Karpas-422 (cell line): ENCODE results near the gene TOPBP1. TPM values are rescaled to one million over a fixed set of nuclear protein-coding genes. Genes with fewer than 3 reads are reported as not detected.
A peak's percentile ranks its signal among the peaks of the same experiment; 100 is the strongest.
"Not testable (repeated sequence)": the region's sequence is repeated elsewhere in the genome, so short reads cannot be mapped to it uniquely, and the experiment has no call there.

Experiments
- DNase-seq: peaks from one replicate; pipeline ENCODE4 v3.0.0-alpha.2; 2015
- H2AFZ ChIP-seq: fragments of 200-600 bp; sonication (generic); 2 replicates; pipeline ENCODE4 v1.6.1; 2014; ENCODE audit warnings: antibody characterized with exemption, low read length, mixed read lengths
- H3K27ac ChIP-seq: fragments of 200-600 bp; sonication (generic); 2 replicates; pipeline ENCODE4 v1.5.1; 2014; ENCODE audit warnings: mild to moderate bottlenecking, low read length, moderate library complexity
- H3K27me3 ChIP-seq: fragments of 200-600 bp; sonication (generic); 2 replicates; pipeline ENCODE4 v1.6.1; 2014; ENCODE audit warnings: low read length, mixed read lengths
- H3K36me3 ChIP-seq: fragments of 200-600 bp; sonication (generic); 2 replicates; pipeline ENCODE4 v1.6.1; 2014; ENCODE audit warnings: low read length, mixed read lengths; ENCODE audit not compliant: insufficient read depth
- H3K4me1 ChIP-seq: fragments of 200-600 bp; sonication (generic); 2 replicates; pipeline ENCODE4 v1.6.1; 2014; ENCODE audit warnings: mild to moderate bottlenecking, low read length, mixed read lengths
- H3K4me2 ChIP-seq: fragments of 200-600 bp; sonication (generic); 2 replicates; pipeline ENCODE4 v1.6.1; 2014; ENCODE audit warnings: low read length, low read depth, mild to moderate bottlenecking; ENCODE audit not compliant: poor library complexity, severe bottlenecking
- H3K4me3 ChIP-seq: fragments of 200-600 bp; sonication (generic); 2 replicates; pipeline ENCODE4 v1.5.1; 2014; ENCODE audit warnings: mild to moderate bottlenecking, antibody characterized with exemption, low read length, mixed read lengths
- H3K79me2 ChIP-seq: fragments of 200-600 bp; sonication (generic); 2 replicates; pipeline ENCODE4 v1.6.1; 2014; ENCODE audit warnings: mild to moderate bottlenecking, low read length, mixed read lengths
- H3K9ac ChIP-seq: fragments of 200-600 bp; sonication (generic); 2 replicates; pipeline ENCODE4 v1.6.0; 2014; ENCODE audit warnings: low read length
- H3K9me2 ChIP-seq: fragments of 200-600 bp; sonication (generic), shearing (Covaris generic); replicated peaks from 2 replicates; pipeline ENCODE4 v1.6.0; 2014; ENCODE audit warnings: mild to moderate bottlenecking, low read length, moderate library complexity; ENCODE audit not compliant: insufficient read depth
- H3K9me3 ChIP-seq: fragments of 300-700, 200-600 bp; sonication (generic); 2 replicates; pipeline ENCODE4 v1.6.1; 2014; ENCODE audit warnings: low read length, mixed read lengths
- H4K20me1 ChIP-seq: fragments of 200-600 bp; sonication (generic); 2 replicates; pipeline ENCODE4 v1.6.1; 2014; ENCODE audit warnings: mild to moderate bottlenecking, antibody characterized with exemption, low read length, low read depth; ENCODE audit not compliant: insufficient read depth
- small RNA-seq: library from RNA; depleted of rRNA; stranded (forward); fragments of <200 nt; gene quantifications from one replicate; pipeline ENCODE3, GENCODE V24; 2014
- total RNA-seq: library from RNA; depleted of rRNA; stranded (reverse); fragments of >200 nt; shearing (Covaris generic); gene quantifications from 2 replicates; pipeline ENCODE4 v1.2.3, GENCODE V29; 2014; ENCODE audit warnings: low replicate concordance; rRNA removed

Gene TOPBP1
- total RNA-seq, 1 experiment from 2014 or later, result 170 TPM

- Histone ChIP-seq H2AFZ (no peak overlapping the region), H4K20me1 (no peaks in the 10 kb centered on the region), H3K4me2 (no peak overlapping the region), H3K79me2 (no peaks in the 10 kb centered on the region), H3K4me3 (no peak overlapping the region), H3K4me1 (peaks cover 32% of the 10 kb centered on the region), H3K9me3 (no peaks in the 10 kb centered on the region), H3K9ac (no peak overlapping the region), H3K9me2 (no peaks in the 10 kb centered on the region), H3K36me3 (no peaks in the 10 kb centered on the region), H3K27ac (no peak overlapping the region), H3K27me3 (no peaks in the 10 kb centered on the region)
- DNase-seq, result no peak
These were observed 93.3 kb downstream of the TOPBP1 start for GRCh38 chr3:133568294-133569014.

- Histone ChIP-seq H3K79me2 (no peaks in the 10 kb centered on the region), H4K20me1 (no peaks in the 10 kb centered on the region), H3K4me3 (no peak overlapping the region), H3K36me3 (no peaks in the 10 kb centered on the region), H2AFZ (no peak overlapping the region), H3K9ac (no peak overlapping the region), H3K27me3 (no peaks in the 10 kb centered on the region), H3K9me2 (no peaks in the 10 kb centered on the region), H3K4me2 (no peak overlapping the region), H3K27ac (no peak overlapping the region), H3K9me3 (no peaks in the 10 kb centered on the region), H3K4me1 (peaks cover 16% of the 10 kb centered on the region)
- no peak for DNase-seq
These were observed 97.9 kb downstream of the TOPBP1 start for GRCh38 chr3:133563816-133564215.

- no peaks in the 10 kb centered on the region for H3K36me3 ChIP-seq
- no peak for DNase-seq
- H3K9ac ChIP-seq, result no peak overlapping the region
- no peak overlapping the region for H3K27ac ChIP-seq
- H2AFZ ChIP-seq, result no peak overlapping the region
- H3K4me2 ChIP-seq, result no peak overlapping the region
- H3K4me3 ChIP-seq, result no peak overlapping the region
- H3K9me2 ChIP-seq, result no peaks in the 10 kb centered on the region
- H4K20me1 ChIP-seq, result no peaks in the 10 kb centered on the region
- H3K4me1 ChIP-seq, result peaks cover 16% of the 10 kb centered on the region
- no peaks in the 10 kb centered on the region for H3K9me3 ChIP-seq
- no peaks in the 10 kb centered on the region for H3K27me3 ChIP-seq
- no peaks in the 10 kb centered on the region for H3K79me2 ChIP-seq
These were observed 98.6 kb downstream of the TOPBP1 start for GRCh38 chr3:133563186-133563591.

DNA sequence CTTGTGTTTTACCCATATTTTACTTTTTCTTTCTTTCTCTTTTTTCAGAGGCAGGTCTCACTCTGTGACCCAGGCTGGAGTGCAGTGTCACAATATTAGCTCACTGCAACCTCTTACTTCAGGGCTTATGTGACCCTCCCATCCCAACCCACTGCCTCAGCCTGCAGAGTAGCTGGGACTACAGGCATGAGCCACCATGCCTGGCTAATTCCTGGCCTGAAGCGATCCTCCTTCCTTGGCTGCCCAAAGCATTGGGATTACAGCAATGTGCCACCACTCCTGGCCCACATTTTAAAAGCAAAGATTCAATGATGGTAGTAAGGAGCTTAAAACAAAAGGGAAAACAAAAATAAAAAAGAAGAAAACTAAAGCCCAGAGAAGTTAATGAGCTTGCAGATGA lies 99.4 kb downstream of the TOPBP1 start:
- no peak overlapping the region for H3K4me3 ChIP-seq
- H3K27me3 ChIP-seq, result no peaks in the 10 kb centered on the region
- H3K36me3 ChIP-seq, result no peaks in the 10 kb centered on the region
- no peak overlapping the region for H2AFZ ChIP-seq
- DNase-seq, result no peak
- H3K27ac ChIP-seq, result no peak overlapping the region
- H3K4me1 ChIP-seq, result peaks cover 16% of the 10 kb centered on the region
- H4K20me1 ChIP-seq, result no peaks in the 10 kb centered on the region
- no peaks in the 10 kb centered on the region for H3K9me3 ChIP-seq
- H3K9me2 ChIP-seq, result no peaks in the 10 kb centered on the region
- no peak overlapping the region for H3K4me2 ChIP-seq
- H3K79me2 ChIP-seq, result no peaks in the 10 kb centered on the region
- H3K9ac ChIP-seq, result no peak overlapping the region

GRCh38 chr3:133561679-133562078 lies 100.1 kb downstream of the TOPBP1 start:
- H3K36me3 ChIP-seq, result no peaks in the 10 kb centered on the region
- H3K4me2 ChIP-seq, result no peak overlapping the region
- no peaks in the 10 kb centered on the region for H3K27me3 ChIP-seq
- no peaks in the 10 kb centered on the region for H3K9me3 ChIP-seq
- H3K9ac ChIP-seq, result 0 out of 2 replicates have a peak overlapping the region, but pooled peaks have one; percentile 7
- H3K9me2 ChIP-seq, result no peaks in the 10 kb centered on the region
- peak overlapping the region; percentile 48; the same call in 1 of the 2 replicates for H2AFZ ChIP-seq
- no peak overlapping the region for H3K4me3 ChIP-seq
- peak; percentile 46 for DNase-seq
- H3K27ac ChIP-seq, result no peak overlapping the region
- H3K4me1 ChIP-seq, result peaks cover 9% of the 10 kb centered on the region
- no peaks in the 10 kb centered on the region for H4K20me1 ChIP-seq
- H3K79me2 ChIP-seq, result no peaks in the 10 kb centered on the region

GRCh38 chr3:133551589-133551988 lies 110.2 kb downstream of the TOPBP1 start:
- H3K27ac ChIP-seq, H3K9me2 ChIP-seq, H3K36me3 ChIP-seq, DNase-seq, H3K27me3 ChIP-seq, H3K9ac ChIP-seq, H3K79me2 ChIP-seq, H4K20me1 ChIP-seq, H2AFZ ChIP-seq, H3K4me2 ChIP-seq, H3K9me3 ChIP-seq, H3K4me3 ChIP-seq: not testable (repeated sequence)
- H3K4me1 ChIP-seq, result peaks cover 38% of the 10 kb centered on the region

Small RNAs within 50 kb of the gene (small RNA-seq; reads per million reads assigned to genes)
- gene RF00438, result not detected
- not detected for gene RNA5SP140
- gene RNU6-678P, result not detected

Other genes starting within 250 kb of the TOPBP1 start
- 772 and 806 TPM in 2 replicates for gene CDV3, start 88.3 kb downstream of the TOPBP1 start, total RNA-seq
- 0.36 and 1.6 TPM in 2 replicates for gene TF, start 84.5 kb upstream of the TOPBP1 start, total RNA-seq
- 62.6 and 85.7 TPM in 2 replicates for gene SRPRB, start 143.9 kb upstream of the TOPBP1 start, total RNA-seq
- not detected in 2 replicates for gene RAB6B, start 233.9 kb upstream of the TOPBP1 start, total RNA-seq